IMR-90 (cell line): Measurements from ENCODE around the gene NCKAP5. TPM values are rescaled to one million over a fixed set of nuclear protein-coding genes. Genes with fewer than 3 reads are reported as not detected.

ENCODE experiments used
- ATAC-seq: fragments of 200-7000 bp; cut with Tn5 transposase; 2 replicates; pipeline ENCODE4 v1.9.1; 2020; ENCODE audit warnings: low read depth, mild to moderate bottlenecking, moderate library complexity
- BruUV-seq: library from RNA; stranded (reverse); fragments of 400-500 nt; replicated peaks from 2 replicates; lab custom pipeline; 2021; lab: Mats Ljungman, UMichigan
- CTCF ChIA-PET: fragments of 300-600 bp; formaldehyde crosslinking; extraction: SDS; loops from one replicate; lab custom pipeline; 2021; ENCODE audit warnings: antibody characterized with exemption; lab: Yijun Ruan, JAX
- POLR2A ChIA-PET: fragments of 300-600 bp; sonication (Branson Sonifier 250); formaldehyde crosslinking; loops from one replicate; lab custom pipeline; 2022; ENCODE audit warnings: antibody characterized with exemption; ENCODE audit not compliant: unreplicated experiment; lab: Charles Lee
- DNase-seq: peaks from one replicate; pipeline ENCODE4 v3.0.0; 2013
- H2AFZ ChIP-seq: replicated peaks from 2 replicates; pipeline ENCODE3; 2013; ENCODE audit warnings: low read length, mild to moderate bottlenecking; ENCODE audit not compliant: poor library complexity
- H2AK5ac ChIP-seq: 2 replicates; pipeline ENCODE4 v1.6.1; 2013; ENCODE audit warnings: low read depth, low read length, inconsistent platforms
- H2AK9ac ChIP-seq: replicated peaks from 2 replicates; pipeline ENCODE3; 2013; ENCODE audit warnings: mild to moderate bottlenecking, low read depth, low read length, moderate library complexity; ENCODE audit not compliant: poor library complexity
- H2BK120ac ChIP-seq: 2 replicates; pipeline ENCODE4 v1.6.1; 2013; ENCODE audit warnings: low read depth, low read length, inconsistent platforms
- H2BK15ac ChIP-seq: 3 replicates; pipeline ENCODE4 v1.6.1; 2013; ENCODE audit warnings: low read depth, low read length, inconsistent platforms
- H2BK20ac ChIP-seq: 2 replicates; pipeline ENCODE4 v1.6.1; 2013; ENCODE audit warnings: low read depth, mild to moderate bottlenecking, inconsistent platforms, low read length, moderate library complexity
- H2BK5ac ChIP-seq: 2 replicates; pipeline ENCODE4 v1.6.1; 2013; ENCODE audit warnings: mild to moderate bottlenecking, low read depth, low read length, inconsistent platforms; ENCODE audit not compliant: poor library complexity, severe bottlenecking
- H3K14ac ChIP-seq: replicated peaks from 2 replicates; pipeline ENCODE4 v1.6.1; 2013; ENCODE audit warnings: low read depth, low read length, inconsistent platforms
- H3K18ac ChIP-seq: 2 replicates; pipeline ENCODE4 v1.6.1; 2013; ENCODE audit warnings: low read depth, low read length, control low read depth
- H3K23ac ChIP-seq: 2 replicates; pipeline ENCODE4 v1.6.1; 2013; ENCODE audit warnings: low read depth, low read length, inconsistent platforms
- H3K27ac ChIP-seq: 2 replicates; pipeline ENCODE4 v1.5.1; 2013; ENCODE audit warnings: mild to moderate bottlenecking, control low read depth, low read length; ENCODE audit not compliant: insufficient read depth
- H3K27me3 ChIP-seq: 2 replicates; pipeline ENCODE4 v1.6.1; 2013; ENCODE audit warnings: low read length; ENCODE audit not compliant: control insufficient read depth, insufficient read depth
- H3K36me3 ChIP-seq: 2 replicates; pipeline ENCODE4 v1.6.1; 2013; ENCODE audit warnings: low read length, mixed read lengths; ENCODE audit not compliant: control insufficient read depth, insufficient read depth
- H3K4ac ChIP-seq: 2 replicates; pipeline ENCODE4 v1.6.1; 2013; ENCODE audit warnings: low read depth, low read length, inconsistent platforms
- H3K4me1 ChIP-seq: 2 replicates; pipeline ENCODE4 v1.6.1; 2013; ENCODE audit warnings: low read length, mixed read lengths; ENCODE audit not compliant: control insufficient read depth, insufficient read depth
- H3K4me2 ChIP-seq: 2 replicates; pipeline ENCODE4 v1.6.1; 2013; ENCODE audit warnings: low read depth, mild to moderate bottlenecking, control low read depth, low read length, moderate library complexity
- H3K4me3 ChIP-seq: 2 replicates; pipeline ENCODE4 v1.5.1; 2013; ENCODE audit warnings: low read depth, mild to moderate bottlenecking, control low read depth, low read length, moderate library complexity; ENCODE audit not compliant: insufficient read depth
- H3K56ac ChIP-seq: 2 replicates; pipeline ENCODE4 v1.6.1; 2013; ENCODE audit warnings: low read length, inconsistent platforms; ENCODE audit not compliant: insufficient read depth; ENCODE audit errors: extremely low read depth
- H3K79me1 ChIP-seq, 2 experiments: 2 replicates each; pipeline ENCODE4 v1.6.1; 2013; ENCODE audit warnings: low read length in 2 of 2, inconsistent platforms in 1 of 2, low read depth in 1 of 2
- H3K9ac ChIP-seq: 2 replicates; pipeline ENCODE4 v1.6.1; 2013; ENCODE audit warnings: low read depth, low read length, control low read depth
- H3K9me1 ChIP-seq: 2 replicates; pipeline ENCODE4 v1.6.1; 2013; ENCODE audit warnings: low read length, inconsistent platforms; ENCODE audit not compliant: insufficient read depth
- H3K9me3 ChIP-seq: 2 replicates; pipeline ENCODE4 v1.6.1; 2013; ENCODE audit warnings: low read length; ENCODE audit not compliant: control insufficient read depth, insufficient read depth
- H4K20me1 ChIP-seq: 2 replicates; pipeline ENCODE4 v1.6.1; 2013; ENCODE audit warnings: low read length, inconsistent platforms; ENCODE audit not compliant: insufficient read depth
- H4K5ac ChIP-seq: 2 replicates; pipeline ENCODE4 v1.6.1; 2013; ENCODE audit warnings: mild to moderate bottlenecking, low read depth, low read length, control low read depth
- H4K8ac ChIP-seq, 2 experiments: 2 replicates each; pipeline ENCODE4 v1.6.1; 2013; ENCODE audit warnings: low read depth in 2 of 2, low read length in 2 of 2, control low read depth in 1 of 2, inconsistent platforms in 1 of 2
- H4K91ac ChIP-seq: 2 replicates; pipeline ENCODE4 v1.6.1; 2013; ENCODE audit warnings: low read depth, low read length, inconsistent platforms; ENCODE audit not compliant: insufficient read depth
- CEBPB ChIP-seq: IDR thresholded peaks from 2 replicates; pipeline ENCODE4 v1.6.1; 2012; ENCODE audit warnings: low read depth, low read length, improper control_type of control experiment
- MAZ ChIP-seq: IDR thresholded peaks from 2 replicates; pipeline ENCODE4 v1.6.1; 2012; ENCODE audit warnings: low read depth, mild to moderate bottlenecking, low read length, improper control_type of control experiment, moderate library complexity, borderline replicate concordance
- RAD21 ChIP-seq: IDR thresholded peaks from 2 replicates; pipeline ENCODE4 v1.6.1; 2012; ENCODE audit warnings: low read length, improper control_type of control experiment
- SMC3 ChIP-seq: fragments of 150-350 bp; IDR thresholded peaks from 2 replicates; pipeline ENCODE4 v1.6.1; 2016; ENCODE audit warnings: low read depth, mild to moderate bottlenecking, antibody characterized with exemption, low read length, moderate library complexity
- WGBS, 2 experiments: methylation state at CpG; one replicate each; pipeline versions ENCODE4 v1.1.5 to v1.1.7; 2013; ENCODE audit warnings: missing lambda C conversion rate in 2 of 2; ENCODE audit not compliant: insufficient read length in 1 of 2; ENCODE audit errors: extremely low coverage in 2 of 2; 5-methylcytosine and 5-hydroxymethylcytosine counted together
- dilution Hi-C: fragments of 300-500 bp; cut with HindIII; formaldehyde crosslinking; loops from one replicate; pipeline ENCODE4 v1.14.3; 2018; ENCODE audit warnings: low sequenced_read_pairs; ENCODE audit not compliant: unreplicated experiment
- in situ Hi-C: fragments of 300-500 bp; cut with MboI; formaldehyde crosslinking; loops from 3 replicates; pipeline ENCODE4 v1.14.3; 2019; ENCODE audit warnings: low sequenced_read_pairs, inconsistent platforms, mixed read lengths
- intact Hi-C: fragments of 100-400 bp; cut with micrococcal nuclease; formaldehyde crosslinking; loops from 2 replicates; pipeline ENCODE4 v1.10.0; 2022
- polyA plus RNA-seq, 3 experiments: library from polyadenylated mRNA; depleted of rRNA; stranded (reverse); fragments of >200 nt; gene quantifications; 2 replicates each; pipeline ENCODE4 v1.2.3, GENCODE V29; 2012; ENCODE audit warnings: low replicate concordance in 1 of 3
- total RNA-seq: library from RNA; depleted of rRNA; stranded (reverse); fragments of >200 nt; gene quantifications from 2 replicates; pipeline ENCODE4 v1.2.3, GENCODE V29; 2012
- TF ChIP-seq, protein P1 (sequence below): conservative IDR thresholded peaks from 2 replicates; pipeline ENCODE4 v1.5.1; 2012; ENCODE audit warnings: mild to moderate bottlenecking, low read depth, low read length, improper control_type of control experiment

Gene NCKAP5
- total and polyA plus RNA-seq, 2 of the 4 experiments (the other 2 are of a cell fraction), result 2.7 to 3.9 TPM

DNA sequence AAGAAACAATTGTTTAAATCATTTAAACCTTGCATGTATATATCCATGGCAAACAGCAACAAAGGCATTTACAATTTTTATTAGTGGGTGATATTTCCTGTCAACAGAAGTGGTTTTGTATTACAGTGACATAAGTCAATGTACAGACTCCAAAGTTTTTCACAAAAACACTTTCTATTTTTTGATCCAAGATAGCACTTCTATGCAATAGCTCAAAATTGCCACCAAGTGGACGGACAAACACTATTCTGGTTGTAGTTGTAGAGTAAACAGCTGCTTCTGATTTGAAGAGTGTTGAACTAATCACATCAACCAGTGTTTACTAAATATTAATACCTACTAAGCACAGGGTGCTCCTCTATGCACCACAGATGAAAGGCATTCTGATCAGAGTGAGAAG is 421.4 kb downstream of the NCKAP5 start:
- no peak overlapping the region for H2BK5ac ChIP-seq
- H2BK20ac ChIP-seq, result no peak overlapping the region
- no peak overlapping the region for H3K4me3 ChIP-seq
- H3K23ac ChIP-seq, result no peak overlapping the region
- DNase-seq (peak; percentile 47), ATAC-seq (peak; percentile 64)
- H3K4me1 ChIP-seq, result 0 out of 2 replicates have a peak, but pooled peaks cover 1% of the 10 kb centered on the region
- CTCF ChIA-PET, result no interaction called here
- no peak overlapping the region for H3K14ac ChIP-seq
- peaks cover 24% of the 10 kb centered on the region; the same call in 1 of the 2 replicates for H4K20me1 ChIP-seq
- no peak overlapping the region for H3K56ac ChIP-seq
- no peak overlapping the region for H2AK9ac ChIP-seq
- H4K5ac ChIP-seq, result no peak overlapping the region
- no peak overlapping the region for H3K18ac ChIP-seq
- no TSS peak for BruUV-seq
- H3K27me3 ChIP-seq, result no peaks in the 10 kb centered on the region
- H3K9me3 ChIP-seq, result no peaks in the 10 kb centered on the region
- no peak overlapping the region for H3K4me2 ChIP-seq
- H2AK5ac ChIP-seq, result no peak overlapping the region
- no peak overlapping the region for H3K9ac ChIP-seq
- H3K79me1 ChIP-seq, result peaks cover 10 to 58% of the 10 kb centered on the region in 2 experiments; a peak in 3 of 4 replicates
- no peak overlapping the region for H3K27ac ChIP-seq
- POLR2A ChIA-PET, result no interaction called here
- H2AFZ ChIP-seq, result no peak overlapping the region
- no peak overlapping the region for H2BK120ac ChIP-seq
- dilution Hi-C loops (no loop called here), intact Hi-C loops (no loop called here), in situ Hi-C loops (no loop called here)
- H3K4ac ChIP-seq, result no peak overlapping the region
- H3K36me3 ChIP-seq, result peaks cover 1% of the 10 kb centered on the region; the same call in 1 of the 2 replicates
- H3K9me1 ChIP-seq, result no peaks in the 10 kb centered on the region
- TF ChIP-seq SMC3, result 0 out of 2 replicates have a peak, but pooled peaks have one; percentile 19
- no peak for TF ChIP-seq CEBPB
- no peak for TF ChIP-seq MAZ
- TF ChIP-seq RAD21, result peak; percentile 36
- TF ChIP-seq, protein P1, sequence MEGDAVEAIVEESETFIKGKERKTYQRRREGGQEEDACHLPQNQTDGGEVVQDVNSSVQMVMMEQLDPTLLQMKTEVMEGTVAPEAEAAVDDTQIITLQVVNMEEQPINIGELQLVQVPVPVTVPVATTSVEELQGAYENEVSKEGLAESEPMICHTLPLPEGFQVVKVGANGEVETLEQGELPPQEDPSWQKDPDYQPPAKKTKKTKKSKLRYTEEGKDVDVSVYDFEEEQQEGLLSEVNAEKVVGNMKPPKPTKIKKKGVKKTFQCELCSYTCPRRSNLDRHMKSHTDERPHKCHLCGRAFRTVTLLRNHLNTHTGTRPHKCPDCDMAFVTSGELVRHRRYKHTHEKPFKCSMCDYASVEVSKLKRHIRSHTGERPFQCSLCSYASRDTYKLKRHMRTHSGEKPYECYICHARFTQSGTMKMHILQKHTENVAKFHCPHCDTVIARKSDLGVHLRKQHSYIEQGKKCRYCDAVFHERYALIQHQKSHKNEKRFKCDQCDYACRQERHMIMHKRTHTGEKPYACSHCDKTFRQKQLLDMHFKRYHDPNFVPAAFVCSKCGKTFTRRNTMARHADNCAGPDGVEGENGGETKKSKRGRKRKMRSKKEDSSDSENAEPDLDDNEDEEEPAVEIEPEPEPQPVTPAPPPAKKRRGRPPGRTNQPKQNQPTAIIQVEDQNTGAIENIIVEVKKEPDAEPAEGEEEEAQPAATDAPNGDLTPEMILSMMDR, result peak; percentile 32; the same call in 1 of the 2 replicates
- no peak overlapping the region for H2BK15ac ChIP-seq
- no peak overlapping the region for H4K8ac ChIP-seq
- WGBS, 2 experiments, result no CpG with 5 or more reads among the region's 1 CpG
- no peak overlapping the region for H4K91ac ChIP-seq
